GM12875 (cell line): ENCODE measurements around the gene FRMD3.
"Not testable (repeated sequence)": the region's sequence is repeated elsewhere in the genome, so short reads cannot be mapped to it uniquely, and the experiment has no call there.

Experiments used
- H3K4me3 ChIP-seq: one replicate; pipeline ENCODE4 v1.5.1; 2011; ENCODE audit warnings: low read depth, low read length, control low read depth
- TF ChIP-seq, protein P1 (sequence below): IDR thresholded peaks from 2 replicates; pipeline ENCODE4 v1.5.1; 2011; ENCODE audit warnings: low read depth, mild to moderate bottlenecking, control low read depth, inconsistent platforms, low read length, moderate library complexity, borderline replicate concordance; ENCODE audit not compliant: insufficient read depth

Gene FRMD3

DNA sequence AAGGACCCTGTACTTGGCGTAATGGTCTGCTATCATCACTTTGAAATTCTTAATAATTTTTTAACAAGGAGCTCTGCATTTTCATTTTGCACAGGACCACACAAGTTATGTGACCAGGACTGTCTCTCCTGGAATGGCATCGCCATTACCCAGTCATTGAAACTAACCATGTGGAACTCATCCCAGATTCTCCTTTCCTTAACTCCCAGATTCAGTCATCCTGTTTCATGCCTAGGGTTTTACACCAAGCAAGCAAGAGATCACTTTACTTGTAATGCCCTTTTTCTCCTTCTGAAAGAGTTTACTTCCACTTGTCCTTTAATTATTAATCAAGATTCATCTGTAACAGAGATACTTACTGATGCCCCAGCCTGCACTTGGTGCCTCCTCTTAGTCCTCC lies 12.0 kb downstream of the FRMD3 start:
- TF ChIP-seq, protein P1, sequence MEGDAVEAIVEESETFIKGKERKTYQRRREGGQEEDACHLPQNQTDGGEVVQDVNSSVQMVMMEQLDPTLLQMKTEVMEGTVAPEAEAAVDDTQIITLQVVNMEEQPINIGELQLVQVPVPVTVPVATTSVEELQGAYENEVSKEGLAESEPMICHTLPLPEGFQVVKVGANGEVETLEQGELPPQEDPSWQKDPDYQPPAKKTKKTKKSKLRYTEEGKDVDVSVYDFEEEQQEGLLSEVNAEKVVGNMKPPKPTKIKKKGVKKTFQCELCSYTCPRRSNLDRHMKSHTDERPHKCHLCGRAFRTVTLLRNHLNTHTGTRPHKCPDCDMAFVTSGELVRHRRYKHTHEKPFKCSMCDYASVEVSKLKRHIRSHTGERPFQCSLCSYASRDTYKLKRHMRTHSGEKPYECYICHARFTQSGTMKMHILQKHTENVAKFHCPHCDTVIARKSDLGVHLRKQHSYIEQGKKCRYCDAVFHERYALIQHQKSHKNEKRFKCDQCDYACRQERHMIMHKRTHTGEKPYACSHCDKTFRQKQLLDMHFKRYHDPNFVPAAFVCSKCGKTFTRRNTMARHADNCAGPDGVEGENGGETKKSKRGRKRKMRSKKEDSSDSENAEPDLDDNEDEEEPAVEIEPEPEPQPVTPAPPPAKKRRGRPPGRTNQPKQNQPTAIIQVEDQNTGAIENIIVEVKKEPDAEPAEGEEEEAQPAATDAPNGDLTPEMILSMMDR = no peak
- no peak overlapping the region for H3K4me3 ChIP-seq

DNA sequence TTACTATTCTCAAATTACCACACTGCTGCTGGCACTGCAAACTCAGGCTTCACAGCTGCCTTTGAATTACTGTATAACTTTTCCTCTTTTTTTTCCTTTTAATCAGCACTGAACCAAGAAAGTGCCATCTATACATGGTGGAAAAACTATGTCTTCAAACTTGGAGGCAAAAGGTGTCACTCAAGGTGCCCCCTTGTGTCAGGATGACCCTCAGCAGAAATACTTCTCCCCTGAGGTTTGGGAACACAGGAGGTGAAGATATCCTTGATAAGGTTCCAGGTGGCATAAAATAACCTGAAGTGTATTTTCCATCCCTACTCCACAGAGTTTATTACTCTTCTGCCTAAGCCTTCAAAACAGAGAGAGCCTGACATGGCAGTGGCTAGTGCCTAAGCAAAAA lies 14.5 kb downstream of the FRMD3 start:
- H3K4me3 ChIP-seq = no peak overlapping the region
- TF ChIP-seq, protein P1 = no peak

DNA sequence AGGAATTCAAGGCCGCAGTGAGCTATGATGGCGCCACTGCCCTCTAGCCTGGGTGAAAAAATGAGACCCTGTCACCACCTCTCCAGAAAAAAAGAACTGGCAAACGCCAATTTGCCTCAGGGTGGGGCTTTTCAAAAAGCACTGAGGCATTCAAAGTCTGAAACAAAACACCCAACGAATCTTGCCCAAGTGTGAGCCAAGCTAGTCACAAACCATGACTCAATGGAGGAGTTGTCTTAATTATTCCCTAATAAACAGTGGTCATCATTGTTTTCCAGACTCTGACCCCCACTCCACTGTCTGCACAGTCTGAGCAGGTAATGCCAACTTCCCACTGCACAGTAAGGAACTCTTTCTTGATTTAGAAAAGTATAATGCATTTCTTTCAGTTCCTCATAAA lies 16.8 kb downstream of the FRMD3 start:
- no peak overlapping the region for H3K4me3 ChIP-seq
- TF ChIP-seq, protein P1 = no peak

DNA sequence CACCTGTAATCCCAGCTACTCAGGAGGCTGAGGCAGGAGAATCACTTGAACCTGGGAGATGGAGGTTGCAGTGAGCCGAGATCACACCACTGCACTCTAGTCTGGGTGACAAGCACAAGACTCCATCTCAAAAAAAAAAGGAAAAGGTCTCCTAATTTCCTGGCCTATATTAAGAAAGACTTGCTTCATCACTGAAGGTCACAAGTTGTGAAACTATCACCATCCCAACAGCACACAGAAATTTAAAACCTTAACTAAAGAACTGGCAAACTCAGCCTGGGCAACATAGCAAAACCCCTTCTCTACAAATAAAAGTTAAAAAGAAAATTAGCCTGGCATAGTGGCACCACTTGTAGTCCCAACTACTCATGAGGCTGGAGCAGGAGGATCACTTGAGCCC lies 17.2 kb downstream of the FRMD3 start:
- no peak overlapping the region for H3K4me3 ChIP-seq
- TF ChIP-seq, protein P1 = no peak

DNA sequence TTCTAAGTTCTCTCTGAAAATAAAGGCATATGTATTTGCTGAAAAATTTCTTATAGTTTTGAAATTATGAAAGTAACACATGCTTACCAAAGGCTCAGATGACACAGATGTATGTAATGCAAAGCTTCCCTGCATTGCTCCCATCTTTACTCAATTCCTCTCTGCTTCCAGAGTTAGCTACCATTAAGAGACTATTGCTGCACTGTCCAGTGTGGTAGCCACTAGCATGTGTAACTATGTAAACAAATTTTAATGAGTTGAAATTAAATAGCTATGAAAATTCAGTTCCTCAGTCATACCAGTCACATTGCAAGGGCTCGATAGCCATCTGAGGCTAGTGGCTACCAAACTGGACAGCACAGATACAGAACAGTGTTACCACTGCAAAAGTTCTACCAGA lies 17.9 kb downstream of the FRMD3 start:
- H3K4me3 ChIP-seq = no peak overlapping the region
- TF ChIP-seq, protein P1 = no peak

DNA sequence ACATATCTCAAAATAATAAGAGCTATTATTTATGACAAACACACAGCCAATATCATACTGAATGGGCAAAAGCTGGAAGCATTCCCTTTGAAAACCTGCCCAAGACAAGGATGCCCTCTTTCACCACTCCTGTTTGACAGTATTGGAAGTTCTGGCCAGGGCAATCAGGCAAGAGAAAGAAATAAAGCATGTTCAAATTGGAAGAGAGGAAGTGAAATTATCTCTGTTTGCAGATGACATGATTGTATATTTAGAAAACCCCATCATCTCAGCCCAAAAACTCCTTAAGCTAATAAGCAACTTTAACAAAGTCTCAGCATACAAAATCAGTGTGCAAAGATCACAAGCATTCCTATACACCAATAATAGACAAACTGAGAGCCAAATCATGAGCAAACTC lies 20.2 kb downstream of the FRMD3 start:
- H3K4me3 ChIP-seq = not testable (repeated sequence)

DNA sequence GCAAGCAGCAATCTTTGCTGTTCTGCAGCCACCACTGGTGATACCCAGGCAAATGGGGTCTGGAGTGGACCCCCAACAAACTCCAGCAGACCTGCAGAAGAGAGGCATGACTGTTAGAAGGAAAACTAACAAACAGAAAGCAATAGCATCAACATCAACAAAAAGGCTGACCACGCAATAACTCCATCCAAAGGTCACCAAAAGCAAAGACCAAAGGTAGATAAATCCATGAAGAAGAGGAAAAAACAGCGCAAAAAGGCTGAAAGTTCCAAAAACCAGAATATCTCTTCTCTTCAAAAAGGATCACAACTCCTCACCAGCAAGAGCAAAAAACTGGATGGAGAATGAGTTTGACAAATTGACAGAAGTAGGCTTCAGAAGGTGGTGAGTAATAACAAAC lies 23.4 kb downstream of the FRMD3 start:
- TF ChIP-seq, protein P1 = no peak
- H3K4me3 ChIP-seq = no peak overlapping the region

DNA sequence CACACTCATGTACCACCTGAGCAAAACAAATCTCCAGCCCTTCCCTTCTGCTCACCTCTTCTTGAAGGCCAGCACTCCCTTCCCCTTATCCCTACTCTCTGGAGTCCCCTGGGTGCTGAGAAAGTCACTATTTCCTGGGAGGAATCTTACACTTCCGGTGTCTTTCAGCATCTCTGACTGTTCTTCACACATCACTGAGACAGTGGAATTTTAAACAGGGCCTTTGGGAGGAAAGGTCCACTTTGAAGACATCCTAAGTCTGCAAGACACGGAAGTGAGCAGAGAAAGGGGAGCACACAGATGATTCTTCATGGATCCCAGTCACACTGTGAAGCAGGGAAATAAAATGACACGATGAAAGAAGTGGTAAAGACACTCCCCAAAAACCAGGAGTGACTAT lies 25.6 kb downstream of the FRMD3 start:
- no peak overlapping the region for H3K4me3 ChIP-seq
- TF ChIP-seq, protein P1 = no peak
